PC-9 (cell line): Measurements from ENCODE around the gene TOM1L1.

ENCODE experiments used
- EZH2 ChIP-seq: fragments of 200-600 bp; sonication (generic); IDR thresholded peaks from 2 replicates; pipeline ENCODE4 v1.8.0; 2017; ENCODE audit warnings: antibody characterized with exemption, low read depth
- TF ChIP-seq, protein P1 (sequence below): fragments of 200-600 bp; sonication (generic); conservative IDR thresholded peaks from 2 replicates; pipeline ENCODE4 v1.6.1; 2017; ENCODE audit warnings: mixed run types, antibody characterized with exemption, mild to moderate bottlenecking, moderate library complexity

DNA sequence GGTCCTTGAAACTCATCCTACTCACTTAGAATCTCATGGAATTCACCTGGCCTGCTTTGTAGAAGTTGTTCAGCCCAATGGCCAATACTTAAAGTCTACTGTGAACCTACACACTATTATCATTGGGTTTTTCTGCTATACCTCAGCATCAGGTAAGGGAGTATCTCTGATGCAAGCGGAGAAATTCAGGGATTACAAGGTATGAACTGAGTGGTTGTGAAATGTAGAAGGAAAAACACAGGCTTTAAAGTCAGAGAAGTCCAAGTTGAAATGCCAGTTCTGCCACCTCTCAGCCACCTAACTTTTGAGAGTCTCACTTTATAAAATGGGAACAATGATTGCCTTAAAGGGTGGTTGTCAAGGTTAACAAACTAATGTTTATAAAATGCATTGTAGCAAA, 36.8 kb downstream of the TOM1L1 start:
- TF ChIP-seq, protein P1, sequence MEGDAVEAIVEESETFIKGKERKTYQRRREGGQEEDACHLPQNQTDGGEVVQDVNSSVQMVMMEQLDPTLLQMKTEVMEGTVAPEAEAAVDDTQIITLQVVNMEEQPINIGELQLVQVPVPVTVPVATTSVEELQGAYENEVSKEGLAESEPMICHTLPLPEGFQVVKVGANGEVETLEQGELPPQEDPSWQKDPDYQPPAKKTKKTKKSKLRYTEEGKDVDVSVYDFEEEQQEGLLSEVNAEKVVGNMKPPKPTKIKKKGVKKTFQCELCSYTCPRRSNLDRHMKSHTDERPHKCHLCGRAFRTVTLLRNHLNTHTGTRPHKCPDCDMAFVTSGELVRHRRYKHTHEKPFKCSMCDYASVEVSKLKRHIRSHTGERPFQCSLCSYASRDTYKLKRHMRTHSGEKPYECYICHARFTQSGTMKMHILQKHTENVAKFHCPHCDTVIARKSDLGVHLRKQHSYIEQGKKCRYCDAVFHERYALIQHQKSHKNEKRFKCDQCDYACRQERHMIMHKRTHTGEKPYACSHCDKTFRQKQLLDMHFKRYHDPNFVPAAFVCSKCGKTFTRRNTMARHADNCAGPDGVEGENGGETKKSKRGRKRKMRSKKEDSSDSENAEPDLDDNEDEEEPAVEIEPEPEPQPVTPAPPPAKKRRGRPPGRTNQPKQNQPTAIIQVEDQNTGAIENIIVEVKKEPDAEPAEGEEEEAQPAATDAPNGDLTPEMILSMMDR: no peak
- no peak for TF ChIP-seq EZH2
